GM18507 (cell line): Measurements from ENCODE around the gene CDC6.

Source experiments
- DNase-seq: peaks from one replicate; pipeline ENCODE4 v3.0.0; 2011; ENCODE audit warnings: low read depth; ENCODE audit not compliant: insufficient read length; ENCODE audit errors: extremely low spot score
- FAIRE-seq: peaks from 2 replicates; lab custom pipeline; 2011; peaks lifted over from hg19 to GRCh38; lab: Jason Lieb, UNC

CDC6 gene

GRCh38 chr17:40347319-40348135, 59.8 kb downstream of the CDC6 start:
- FAIRE-seq (no peak), DNase-seq (no peak)

GRCh38 chr17:40348136-40348504, 60.4 kb downstream of the CDC6 start:
- FAIRE-seq, result no peak
- no peak for DNase-seq

GRCh38 chr17:40348562-40349476, 61.1 kb downstream of the CDC6 start:
- FAIRE-seq, result no peak
- DNase-seq, result no peak

GRCh38 chr17:40349477-40349894, 61.8 kb downstream of the CDC6 start:
- DNase-seq (no peak), FAIRE-seq (no peak)

- no peak for FAIRE-seq
- no peak for DNase-seq
Measured at GRCh38 chr17:40349895-40350688, 62.4 kb downstream of the CDC6 start.

- FAIRE-seq (no peak), DNase-seq (no peak)
Measured at GRCh38 chr17:40350689-40351358, 63.1 kb downstream of the CDC6 start.

- FAIRE-seq (no peak), DNase-seq (no peak)
Measured at GRCh38 chr17:40351359-40352236, 63.9 kb downstream of the CDC6 start.

GRCh38 chr17:40352237-40352778, 64.6 kb downstream of the CDC6 start:
- DNase-seq (no peak), FAIRE-seq (no peak)

- FAIRE-seq, result no peak
- DNase-seq, result no peak
Measured at GRCh38 chr17:40352779-40353394, 65.2 kb downstream of the CDC6 start.
